Stimulated activated CD4-positive, alpha-beta T cell treated with anti-CD3 and anti-CD28 coated beads, TNF-alpha, amount 100 ng/mL, for 24 hours (primary cell): ENCODE measurements around the gene LRP1B.
"Not testable (repeated sequence)": the region's sequence is repeated elsewhere in the genome, so short reads cannot be mapped to it uniquely, and the experiment has no call there.

ENCODE experiments used
- DNase-seq, 3 experiments: peaks; one replicate each; pipeline ENCODE4 v3.0.0-alpha.2; 2020; ENCODE audit warnings: low read depth in 3 of 3

The LRP1B gene

GRCh38 chr2:141027221-141027620, 1103.6 kb downstream of the LRP1B start:
- no peak for DNase-seq

- DNase-seq: no peak
Observed at GRCh38 chr2:141021611-141022010, 1109.2 kb downstream of the LRP1B start.

- DNase-seq: no peak
Observed at GRCh38 chr2:141021109-141021508, 1109.7 kb downstream of the LRP1B start.

- no peak for DNase-seq
Observed at GRCh38 chr2:141020346-141020745, 1110.5 kb downstream of the LRP1B start.

- DNase-seq: no peak
Observed at GRCh38 chr2:141015341-141016047, 1115.3 kb downstream of the LRP1B start.

- DNase-seq: no peak
Observed at GRCh38 chr2:141003967-141004657, 1126.7 kb downstream of the LRP1B start.

GRCh38 chr2:141001750-141002149, 1129.1 kb downstream of the LRP1B start:
- DNase-seq: no peak

- no peak for DNase-seq
Observed at GRCh38 chr2:140998577-140998976, 1132.2 kb downstream of the LRP1B start.

- no peak for DNase-seq
Observed at GRCh38 chr2:140998017-140998416, 1132.8 kb downstream of the LRP1B start.

GRCh38 chr2:140994856-140995255, 1136.0 kb downstream of the LRP1B start:
- DNase-seq: no peak

GRCh38 chr2:140990416-140990815, 1140.4 kb downstream of the LRP1B start:
- DNase-seq: no peak

- DNase-seq: no peak
Observed at GRCh38 chr2:140988597-140988996, 1142.2 kb downstream of the LRP1B start.

GRCh38 chr2:140986456-140986855, 1144.4 kb downstream of the LRP1B start:
- no peak for DNase-seq

- no peak for DNase-seq
Observed at GRCh38 chr2:140975237-140975636, 1155.6 kb downstream of the LRP1B start.

GRCh38 chr2:140972724-140973123, 1158.1 kb downstream of the LRP1B start:
- DNase-seq: no peak

- not testable (repeated sequence) for DNase-seq
Observed at GRCh38 chr2:140964324-140964723, 1166.5 kb downstream of the LRP1B start.

- no peak for DNase-seq
Observed at GRCh38 chr2:140949932-140950331, 1180.9 kb downstream of the LRP1B start.

- DNase-seq: no peak
Observed at GRCh38 chr2:140947236-140947635, 1183.6 kb downstream of the LRP1B start.

GRCh38 chr2:140943867-140944266, 1186.9 kb downstream of the LRP1B start:
- no peak for DNase-seq

- DNase-seq: no peak
Observed at GRCh38 chr2:140942284-140942683, 1188.5 kb downstream of the LRP1B start.

GRCh38 chr2:140929849-140930248, 1201.0 kb downstream of the LRP1B start:
- no peak for DNase-seq

GRCh38 chr2:140918426-140918825, 1212.4 kb downstream of the LRP1B start:
- DNase-seq: no peak

- DNase-seq: no peak
Observed at GRCh38 chr2:140916410-140916809, 1214.4 kb downstream of the LRP1B start.
